K562 treated with DMSO at 1 percent for 12 hours (cell line): ENCODE results near the gene ID1. TPM values are rescaled to one million over a fixed set of nuclear protein-coding genes. Genes with fewer than 3 reads are reported as not detected.

Experiments used
- total RNA-seq: library from RNA; unstranded; fragments of 300-600 nt; gene quantifications from 2 replicates; pipeline ENCODE4 v1.2.3, GENCODE V29; 2022; ENCODE audit not compliant: insufficient read depth

ID1 gene
- total RNA-seq: 356 and 417 TPM in 2 replicates

GRCh38 chr20:31605031-31605901, at the start of gene ID1:
Gene ID1, plus strand, starts transcription at chr20:31605289. Its CDS starts 99 bp downstream, at chr20:31605388.

DNA sequence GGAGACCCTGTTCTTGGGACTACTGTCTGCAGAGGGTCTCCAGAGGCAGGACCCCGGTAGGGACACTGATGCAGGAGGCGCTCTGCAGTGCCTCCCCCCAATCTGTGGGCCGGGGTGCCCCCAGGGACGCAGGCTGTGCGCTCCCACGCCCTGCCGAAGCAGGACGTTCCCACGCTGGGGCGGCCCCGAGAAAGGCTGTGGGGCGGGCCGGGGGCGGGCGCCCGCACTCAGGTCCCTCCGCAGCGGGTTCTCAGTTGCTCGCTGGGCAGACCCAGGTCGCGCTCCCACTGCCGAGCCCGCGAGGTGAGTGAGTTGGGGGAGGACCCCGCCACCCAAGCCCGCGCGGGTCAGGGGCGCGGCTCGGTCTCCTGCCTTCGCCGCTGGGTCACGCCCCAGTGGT, 32.6 kb downstream of the ID1 start, which contains the start of gene COX4I2:
TSS of gene COX4I2 (plus strand) at position 253 of the 400 bp plus-strand sequence. CDS start 1,106 bp downstream, outside the sequence.

Other genes with a start within 250 kb of the ID1 start
- not detected in 2 replicates for gene DEFB118, start 236.7 kb upstream of the ID1 start, total RNA-seq
- not detected in 2 replicates for gene DEFB119, start 214.7 kb upstream of the ID1 start, total RNA-seq
- not detected in 2 replicates for gene DEFB121, start 199.1 kb upstream of the ID1 start, total RNA-seq
- gene DEFB123, start 164.7 kb upstream of the ID1 start, total RNA-seq: not detected in 2 replicates
- gene DEFB124, start 130.2 kb upstream of the ID1 start, total RNA-seq: not detected in 2 replicates
- gene REM1, start 130.0 kb upstream of the ID1 start, total RNA-seq: not detected in 2 replicates
- 130 and 166 TPM in 2 replicates for gene HM13, start 90.8 kb upstream of the ID1 start, total RNA-seq
- not detected in 2 replicates for gene COX4I2, start 32.6 kb downstream of the ID1 start, total RNA-seq
- gene BCL2L1, start 117.6 kb downstream of the ID1 start, total RNA-seq: 116 and 154 TPM in 2 replicates
- gene TPX2, start 134.0 kb downstream of the ID1 start, total RNA-seq: 64.5 and 132 TPM in 2 replicates
- gene MYLK2, start 214.1 kb downstream of the ID1 start, total RNA-seq: 0.84 and 0.97 TPM in 2 replicates
- not detected in 2 replicates for gene FOXS1, start 240.3 kb downstream of the ID1 start, total RNA-seq